ENCODE results near the gene GYPC.

The GYPC gene

GRCh38 chr2:126649101-126649500, 6.9 kb upstream of the GYPC start:
- no peak for DNase-seq (ENCODE audit: low read depth in 2 of 2, low spot score in 1 of 2)

GRCh38 chr2:126650994-126651393, 5.0 kb upstream of the GYPC start:
- no peak for DNase-seq (ENCODE audit: low read depth in 2 of 2, low spot score in 1 of 2)

- no peak for DNase-seq (ENCODE audit: low read depth in 2 of 2, low spot score in 1 of 2)
Measured at GRCh38 chr2:126652323-126652891, 3.6 kb upstream of the GYPC start.

- DNase-seq (ENCODE audit: low read depth in 2 of 2, low spot score in 1 of 2) = no peak
Measured at GRCh38 chr2:126653109-126653508, 2.8 kb upstream of the GYPC start.

- DNase-seq (ENCODE audit: low read depth in 2 of 2, low spot score in 1 of 2) = no peak
Measured at GRCh38 chr2:126653761-126654160, 2.2 kb upstream of the GYPC start.

- no peak for DNase-seq (ENCODE audit: low read depth in 2 of 2, low spot score in 1 of 2)
Measured at GRCh38 chr2:126655051-126655450, 907 bp upstream of the GYPC start.

- DNase-seq (ENCODE audit: low read depth in 2 of 2, low spot score in 1 of 2) = no peak
Measured at GRCh38 chr2:126656431-126657147, 631 bp downstream of the GYPC start.

GRCh38 chr2:126657148-126657635, 1.2 kb downstream of the GYPC start:
- no peak for DNase-seq (ENCODE audit: low read depth in 2 of 2, low spot score in 1 of 2)

- DNase-seq (ENCODE audit: low read depth in 2 of 2, low spot score in 1 of 2) = peak; percentile 44 to 49
Measured at GRCh38 chr2:126657636-126658318, 1.8 kb downstream of the GYPC start.

GRCh38 chr2:126658319-126658904, 2.5 kb downstream of the GYPC start:
- DNase-seq (ENCODE audit: low read depth in 2 of 2, low spot score in 1 of 2) = no peak

- no peak for DNase-seq (ENCODE audit: low read depth in 2 of 2, low spot score in 1 of 2)
Measured at GRCh38 chr2:126658905-126659561, 3.1 kb downstream of the GYPC start.

- DNase-seq (ENCODE audit: low read depth in 2 of 2, low spot score in 1 of 2) = no peak
Measured at GRCh38 chr2:126659562-126660467, 3.9 kb downstream of the GYPC start.

GRCh38 chr2:126660971-126661370, 5.0 kb downstream of the GYPC start:
- DNase-seq (ENCODE audit: low read depth in 2 of 2, low spot score in 1 of 2) = no peak

- DNase-seq (ENCODE audit: low read depth in 2 of 2, low spot score in 1 of 2) = no peak
Measured at GRCh38 chr2:126661702-126662500, 5.9 kb downstream of the GYPC start.

- no peak for DNase-seq (ENCODE audit: low read depth in 2 of 2, low spot score in 1 of 2)
Measured at GRCh38 chr2:126662621-126663020, 6.7 kb downstream of the GYPC start.

GRCh38 chr2:126663184-126663963, 7.4 kb downstream of the GYPC start:
- no peak for DNase-seq (ENCODE audit: low read depth in 2 of 2, low spot score in 1 of 2)

GRCh38 chr2:126664234-126664633, 8.3 kb downstream of the GYPC start:
- DNase-seq (ENCODE audit: low read depth in 2 of 2, low spot score in 1 of 2) = no peak

- no peak for DNase-seq (ENCODE audit: low read depth in 2 of 2, low spot score in 1 of 2)
Measured at GRCh38 chr2:126664639-126665038, 8.7 kb downstream of the GYPC start.

GRCh38 chr2:126665483-126665882, 9.5 kb downstream of the GYPC start:
- no peak for DNase-seq (ENCODE audit: low read depth in 2 of 2, low spot score in 1 of 2)

Measured in stimulated activated CD8-positive, alpha-beta memory T cell treated with anti-CD3 and anti-CD28 coated beads, Interleukin-4, amount 100 ng/mL, for 1 hour (primary cell).